ENCODE results near the gene ZNF541. TPM values are rescaled to one million over a fixed set of nuclear protein-coding genes. Genes with fewer than 3 reads are reported as not detected.

Gene ZNF541
- total RNA-seq, 8 experiments from 2014 or later: 0.04 to 0.43 (median 0.16) TPM; not detected in 4

DNA sequence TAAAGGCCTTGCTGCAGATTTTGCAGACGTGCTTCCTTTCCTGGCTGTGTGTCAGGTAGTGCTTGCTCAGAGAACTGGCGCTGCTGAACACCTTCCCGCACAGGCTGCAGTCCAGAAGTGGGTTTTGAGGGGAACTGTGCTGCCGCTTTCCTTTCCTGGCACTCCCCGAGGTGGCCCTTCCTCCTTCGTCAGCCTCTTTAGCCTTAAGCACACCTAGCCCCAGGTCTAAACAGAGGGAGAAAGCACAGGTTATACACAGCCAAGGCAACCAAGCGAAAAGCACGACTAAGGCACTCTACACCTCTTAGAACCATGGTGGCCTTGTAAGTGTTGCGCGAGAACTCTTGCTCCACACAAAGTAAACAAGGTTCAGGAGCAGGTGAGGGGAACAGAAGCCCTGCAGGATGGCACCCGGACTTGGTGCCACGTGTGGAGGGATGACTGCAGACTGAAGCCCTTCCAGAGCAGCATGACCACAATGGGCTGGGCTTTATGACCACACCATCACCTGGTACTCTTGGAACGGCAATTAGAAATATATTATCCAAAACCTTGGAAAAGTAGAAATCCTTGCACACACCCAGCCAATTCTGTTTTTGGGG is 23.6 kb downstream of the ZNF541 start:
- in situ Hi-C loops (cut with MboI; ENCODE audit: low pct_unique_long_range_greater_than_20kb in 2 of 9, low sequenced_read_pairs in 9 of 9, unreplicated experiment in 9 of 9): no loop called here
- Histone ChIP-seq H3K4me3 (no peak overlapping the region), H3K27ac (no peak overlapping the region), H3K4me1 (replicated peaks in 1 of 2) (no peaks in the 10 kb centered on the region)
- ATAC-seq (replicated peaks in 6 of 8): no peak
- 5 to 98% (median 63%) methylated on average over 1 to 8 of the region's 13 CpGs; no CpG with 5 or more reads in 3 of the 10 experiments for WGBS, 10 experiments

DNA sequence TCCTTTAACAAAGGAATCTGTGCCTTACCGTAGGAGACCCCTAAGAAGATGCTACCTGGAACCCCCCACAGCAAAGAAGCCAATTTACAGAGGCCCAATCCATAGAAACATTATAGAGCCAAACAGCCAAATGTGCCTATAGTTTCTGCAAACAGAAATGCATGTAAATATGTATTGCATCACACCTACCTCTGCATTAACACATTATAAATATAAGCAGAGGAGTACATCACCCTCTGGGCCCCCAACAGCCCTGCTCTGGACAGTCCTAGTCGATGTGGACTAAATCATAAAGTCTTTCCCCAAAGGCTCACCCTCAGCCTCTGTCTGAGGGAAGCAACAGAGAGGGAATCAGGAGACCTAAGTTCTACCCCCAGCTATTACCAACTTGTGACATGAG is 25.7 kb downstream of the ZNF541 start:
- peak in 3 of 8 experiments; percentile 26 to 74 (median 28) for ATAC-seq (replicated peaks in 6 of 8)
- H3K4me1 ChIP-seq (replicated peaks in 1 of 2): no peaks in the 10 kb centered on the region
- no peak overlapping the region for H3K27ac ChIP-seq
- WGBS, 10 experiments: 20 to 80% methylated on average over 1 of the region's 2 CpGs; no CpG with 5 or more reads in 8 of the 10 experiments
- H3K4me3 ChIP-seq: no peak overlapping the region
- in situ Hi-C loops (cut with MboI; ENCODE audit: low pct_unique_long_range_greater_than_20kb in 2 of 9, low sequenced_read_pairs in 9 of 9, unreplicated experiment in 9 of 9): no loop called here

DNA sequence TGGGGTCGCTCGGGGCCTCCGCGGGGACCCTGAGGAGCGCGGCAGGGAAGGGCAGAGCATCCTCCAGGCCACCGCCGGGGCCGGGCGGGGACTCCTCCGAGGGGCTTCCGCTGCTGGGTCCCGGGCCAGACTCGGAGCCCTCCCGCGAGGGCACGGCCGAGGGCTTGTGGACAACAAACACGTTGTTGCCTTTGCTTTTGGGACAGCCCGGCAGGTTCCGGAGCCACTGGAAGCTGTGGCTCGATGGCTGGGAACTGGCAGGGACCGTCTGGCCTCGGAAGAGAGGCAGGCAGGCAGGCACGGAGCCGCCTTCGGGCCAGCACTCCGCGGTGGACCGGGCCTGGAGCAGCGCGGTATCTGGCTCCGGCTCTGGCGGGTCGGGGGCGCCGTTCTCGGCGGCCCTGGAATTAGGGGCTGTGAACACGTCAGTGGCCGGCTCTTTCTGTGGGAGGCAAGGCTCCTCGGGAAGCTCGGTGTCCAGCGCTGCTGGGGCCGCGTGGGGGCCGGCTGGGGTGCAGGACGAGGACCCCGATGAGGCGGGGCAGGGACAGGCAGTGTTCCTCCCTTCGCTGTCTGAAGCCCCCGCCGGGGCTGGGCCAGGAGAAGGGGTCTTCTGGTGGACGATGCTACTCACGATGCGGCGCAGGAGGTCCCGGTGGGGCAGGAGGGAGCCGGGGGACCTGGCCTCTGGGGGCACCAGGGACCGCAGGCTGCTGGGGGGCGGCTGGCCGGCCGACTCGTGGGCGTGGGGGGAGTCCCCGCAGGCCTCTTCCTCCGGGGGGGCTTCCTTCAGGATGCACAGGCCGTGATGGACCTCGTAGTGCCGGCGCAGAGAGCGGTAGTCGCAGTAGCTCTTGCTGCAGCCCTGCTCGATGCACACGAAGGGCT is 27.6 kb downstream of the ZNF541 start:
- Histone ChIP-seq H3K4me1 (replicated peaks in 1 of 2) (no peaks in the 10 kb centered on the region), H3K27ac (no peak overlapping the region), H3K4me3 (no peak overlapping the region)
- WGBS, 10 experiments: 8 to 80% (median 76%) methylated on average over 1 to 10 of the region's 75 CpGs; no CpG with 5 or more reads in 7 of the 10 experiments
- peak in 3 of 8 experiments; percentile 16 to 49 (median 47) for ATAC-seq (replicated peaks in 6 of 8)
- in situ Hi-C loops (cut with MboI; ENCODE audit: low pct_unique_long_range_greater_than_20kb in 2 of 9, low sequenced_read_pairs in 9 of 9, unreplicated experiment in 9 of 9): no loop called here

DNA sequence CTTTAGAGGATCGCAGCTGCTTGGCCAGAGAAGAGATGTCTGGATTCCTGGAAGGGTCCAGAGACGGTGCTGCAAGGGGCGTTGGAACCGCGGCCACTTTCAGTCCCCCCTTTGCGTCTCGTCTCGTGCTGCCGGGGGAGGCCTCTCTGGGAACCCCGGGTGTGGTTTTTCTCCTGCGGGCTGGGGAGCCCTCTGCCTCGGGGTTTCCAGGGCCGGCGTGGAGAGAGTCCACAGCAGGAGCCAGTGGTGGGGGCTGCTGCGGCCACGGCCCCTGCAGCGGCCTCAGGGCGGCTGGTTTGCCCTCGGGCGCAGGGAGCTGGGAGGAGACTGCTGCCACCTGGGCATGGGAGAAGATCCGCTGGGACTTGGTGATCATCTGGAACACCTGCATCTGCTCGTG is 28.5 kb downstream of the ZNF541 start:
- no peak overlapping the region for H3K27ac ChIP-seq
- H3K4me3 ChIP-seq: no peak overlapping the region
- in situ Hi-C loops (cut with MboI; ENCODE audit: low pct_unique_long_range_greater_than_20kb in 2 of 9, low sequenced_read_pairs in 9 of 9, unreplicated experiment in 9 of 9): no loop called here
- ATAC-seq (replicated peaks in 6 of 8): no peak
- whole genome bisulfite sequencing, 10 experiments: 33 to 100% (median 87%) methylated on average over 1 to 11 of the region's 22 CpGs; no CpG with 5 or more reads in 5 of the 10 experiments
- no peaks in the 10 kb centered on the region for H3K4me1 ChIP-seq (replicated peaks in 1 of 2)

DNA sequence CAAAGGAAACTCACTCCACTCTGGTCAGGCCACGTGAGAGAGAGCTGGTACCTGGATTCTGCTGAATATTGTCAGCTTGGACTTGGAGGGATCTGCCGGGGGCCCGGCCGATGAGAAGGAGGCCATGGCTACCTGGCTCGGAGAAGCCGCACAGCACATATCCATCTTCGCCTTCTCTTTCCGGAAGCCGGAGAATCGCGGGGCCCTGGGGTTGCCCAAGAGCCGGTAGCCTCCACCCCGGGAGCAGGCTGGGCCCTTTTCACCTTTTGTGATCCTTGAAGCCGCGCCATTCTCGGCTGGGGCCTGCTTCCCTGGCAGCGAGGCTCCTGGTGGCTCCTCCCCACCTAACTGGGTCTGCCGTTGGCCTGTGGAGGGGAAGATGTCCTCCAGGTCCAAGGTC is 28.9 kb downstream of the ZNF541 start:
- ATAC-seq (replicated peaks in 6 of 8): no peak

DNA sequence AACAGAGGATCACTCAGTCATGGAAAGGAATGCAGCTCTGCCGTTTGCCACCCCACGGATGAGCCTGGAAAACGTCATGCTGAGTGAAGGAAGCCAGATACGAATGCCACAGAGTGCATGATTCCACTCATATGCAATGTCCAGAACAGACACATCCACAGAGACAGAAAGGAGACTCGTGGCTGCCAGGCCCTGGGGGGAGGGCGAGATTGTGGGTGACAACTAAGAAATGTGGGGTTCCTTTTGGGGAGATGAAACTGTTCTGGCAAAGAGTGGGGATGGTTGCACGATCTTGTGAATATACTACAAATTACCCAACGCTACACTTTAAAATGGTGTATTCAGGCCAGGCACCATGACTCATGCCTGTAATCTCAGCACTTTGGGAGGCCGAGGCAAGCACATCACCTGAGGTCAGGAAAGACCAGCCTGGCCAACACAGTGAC is 30.9 kb downstream of the ZNF541 start:
- WGBS, 10 experiments: 30 to 100% (median 69%) methylated on average over 2 to 9 of the region's 9 CpGs; no CpG with 5 or more reads in 2 of the 10 experiments
- Histone ChIP-seq H3K4me1 (replicated peaks in 1 of 2) (no peaks in the 10 kb centered on the region), H3K27ac (no peak overlapping the region), H3K4me3 (no peak overlapping the region)
- ATAC-seq (replicated peaks in 6 of 8): no peak
- in situ Hi-C loops (cut with MboI; ENCODE audit: low pct_unique_long_range_greater_than_20kb in 2 of 9, low sequenced_read_pairs in 9 of 9, unreplicated experiment in 9 of 9): no loop called here

More for the DNA sequence above, 28.9 kb downstream of the ZNF541 start:
- Histone ChIP-seq H3K4me1 (replicated peaks in 1 of 2) (no peaks in the 10 kb centered on the region), H3K27ac (no peak overlapping the region), H3K4me3 (no peak overlapping the region)
- 71 to 100% (median 82%) methylated on average over 1 to 6 of the region's 18 CpGs; no CpG with 5 or more reads in 6 of the 10 experiments for WGBS, 10 experiments
- in situ Hi-C loops (cut with MboI; ENCODE audit: low pct_unique_long_range_greater_than_20kb in 2 of 9, low sequenced_read_pairs in 9 of 9, unreplicated experiment in 9 of 9): no loop called here

DNA sequence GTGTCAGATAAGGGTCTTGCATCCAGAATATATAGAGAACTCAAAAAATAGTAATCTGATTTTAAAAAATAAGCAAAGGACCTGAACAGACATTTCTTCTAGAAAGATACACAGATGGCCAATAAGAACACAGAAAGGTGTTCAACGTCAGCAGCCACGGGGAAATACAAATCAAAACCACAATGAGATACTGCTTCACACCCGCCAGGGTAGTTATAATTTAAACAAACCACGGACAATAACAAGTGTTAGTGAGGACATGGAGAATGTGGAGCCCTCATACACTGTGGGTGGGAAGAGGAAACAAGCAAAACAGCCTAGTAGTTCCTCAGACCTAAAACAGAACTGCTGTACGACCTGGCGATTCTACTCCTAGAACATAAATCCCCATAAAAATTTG is 31.4 kb downstream of the ZNF541 start:
- no peak overlapping the region for H3K27ac ChIP-seq
- 69 to 93% (median 82%) methylated on average over 2 to 6 of the region's 6 CpGs for WGBS, 10 experiments
- H3K4me1 ChIP-seq (replicated peaks in 1 of 2): no peaks in the 10 kb centered on the region
- ATAC-seq (replicated peaks in 6 of 8): no peak
- in situ Hi-C loops (cut with MboI; ENCODE audit: low pct_unique_long_range_greater_than_20kb in 2 of 9, low sequenced_read_pairs in 9 of 9, unreplicated experiment in 9 of 9): no loop called here
- no peak overlapping the region for H3K4me3 ChIP-seq

DNA sequence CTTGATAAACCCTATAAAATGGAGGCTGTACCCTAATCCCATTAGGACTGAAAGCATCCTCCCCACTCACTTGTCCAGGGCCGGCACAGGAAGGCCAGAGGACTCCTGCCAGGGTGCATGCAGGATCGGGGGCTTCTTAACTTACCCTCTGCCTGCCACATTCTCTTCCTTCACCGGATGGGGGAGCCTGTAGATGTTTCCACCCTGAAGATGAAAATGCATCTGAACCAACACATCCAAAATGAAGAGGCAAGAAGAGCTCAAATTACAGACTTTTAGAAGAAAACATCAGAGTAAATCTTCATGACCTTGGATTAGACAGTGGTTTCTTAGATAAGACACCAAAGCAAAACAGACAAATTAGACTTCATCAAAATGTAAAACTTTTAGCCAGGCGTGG is 32.2 kb downstream of the ZNF541 start:
- Histone ChIP-seq H3K4me3 (no peak overlapping the region), H3K4me1 (replicated peaks in 1 of 2) (no peaks in the 10 kb centered on the region), H3K27ac (no peak overlapping the region)
- in situ Hi-C loops (cut with MboI; ENCODE audit: low pct_unique_long_range_greater_than_20kb in 2 of 9, low sequenced_read_pairs in 9 of 9, unreplicated experiment in 9 of 9): no loop called here
- 0 to 89% (median 25%) methylated on average over 1 to 4 of the region's 4 CpGs; no CpG with 5 or more reads in 4 of the 10 experiments for WGBS, 10 experiments
- ATAC-seq (replicated peaks in 6 of 8): peak in 2 of 8 experiments; percentile 30 to 36

DNA sequence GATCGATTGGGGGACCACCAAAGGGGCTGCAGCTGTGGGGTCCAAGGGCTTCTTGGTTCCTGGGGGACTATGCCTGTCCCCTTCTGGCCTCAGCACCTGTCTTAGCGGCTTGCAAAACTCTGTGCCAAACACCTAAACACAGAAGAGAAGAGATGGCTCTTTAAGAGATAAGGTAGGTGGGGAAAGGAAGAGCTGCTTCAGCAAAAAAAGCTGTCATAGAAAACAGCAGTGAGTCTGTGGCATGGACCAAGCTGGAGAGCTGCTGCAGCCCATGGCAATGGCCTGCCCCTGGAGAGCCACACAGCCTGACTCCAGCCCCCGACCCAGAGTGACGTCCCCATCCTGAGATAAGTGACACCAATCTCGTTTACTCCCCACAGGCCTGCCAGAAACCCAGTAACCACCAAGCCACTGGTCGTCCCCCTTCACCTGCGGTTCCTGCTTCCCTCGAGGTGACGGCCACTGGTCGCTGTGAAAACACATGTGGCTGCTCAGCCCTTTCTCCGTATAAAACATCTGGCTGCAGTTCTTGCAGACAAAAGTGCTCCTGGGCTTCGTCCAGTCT is 33.1 kb downstream of the ZNF541 start:
- Histone ChIP-seq H3K4me3 (no peak overlapping the region), H3K27ac (no peak overlapping the region), H3K4me1 (replicated peaks in 1 of 2) (no peaks in the 10 kb centered on the region)
- no peak for ATAC-seq (replicated peaks in 6 of 8)
- WGBS, 10 experiments: 0 to 100% (median 76%) methylated on average over 1 to 7 of the region's 12 CpGs
- in situ Hi-C loops (cut with MboI; ENCODE audit: low pct_unique_long_range_greater_than_20kb in 2 of 9, low sequenced_read_pairs in 9 of 9, unreplicated experiment in 9 of 9): no loop called here

GRCh38 chr19:47538812-47539211 is 34.1 kb downstream of the ZNF541 start:
- Histone ChIP-seq H3K27ac (no peak overlapping the region), H3K4me3 (no peak overlapping the region), H3K4me1 (replicated peaks in 1 of 2) (no peaks in the 10 kb centered on the region)
- in situ Hi-C loops (cut with MboI; ENCODE audit: low pct_unique_long_range_greater_than_20kb in 2 of 9, low sequenced_read_pairs in 9 of 9, unreplicated experiment in 9 of 9): no loop called here
- ATAC-seq (replicated peaks in 6 of 8): no peak
- WGBS, 10 experiments: 0 to 100% (median 78%) methylated on average over 1 to 5 of the region's 5 CpGs; no CpG with 5 or more reads in 6 of the 10 experiments

DNA sequence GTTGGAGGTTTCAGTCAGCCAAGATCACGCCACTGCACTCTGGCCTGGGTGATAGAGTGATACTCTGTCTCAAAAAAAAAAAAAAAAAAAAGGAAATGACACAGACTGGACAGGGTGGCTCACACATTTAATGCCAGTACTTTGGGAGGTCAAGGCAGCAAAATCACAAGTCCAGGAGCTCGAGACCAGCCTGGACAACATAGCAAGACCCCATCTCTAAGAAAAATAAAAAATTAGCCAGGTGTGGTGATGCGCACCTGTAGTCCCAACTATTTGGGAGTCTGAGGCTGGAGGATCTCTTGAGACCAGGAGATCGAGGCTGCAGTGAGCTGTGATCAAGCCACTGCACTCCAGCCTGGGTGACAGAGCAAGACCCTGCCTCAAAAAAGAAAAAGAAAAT is 35.5 kb downstream of the ZNF541 start:
- WGBS, 10 experiments: 40 to 100% (median 69%) methylated on average over 1 to 4 of the region's 4 CpGs; no CpG with 5 or more reads in 3 of the 10 experiments
- no peaks in the 10 kb centered on the region for H3K4me1 ChIP-seq (replicated peaks in 1 of 2)
- H3K27ac ChIP-seq: no peak overlapping the region
- no peak overlapping the region for H3K4me3 ChIP-seq
- no peak for ATAC-seq (replicated peaks in 6 of 8)
- in situ Hi-C loops (cut with MboI; ENCODE audit: low pct_unique_long_range_greater_than_20kb in 2 of 9, low sequenced_read_pairs in 9 of 9, unreplicated experiment in 9 of 9): no loop called here

- ATAC-seq (replicated peaks in 6 of 8): no peak
- WGBS, 10 experiments: 0 to 83% (median 39%) methylated on average over 1 of the region's 1 CpG; no CpG with 5 or more reads in 4 of the 10 experiments
- peaks cover 0 to 4% of the 10 kb centered on the region in 2 donors for H3K4me1 ChIP-seq (replicated peaks in 1 of 2)
- in situ Hi-C loops (cut with MboI; ENCODE audit: low pct_unique_long_range_greater_than_20kb in 2 of 9, low sequenced_read_pairs in 9 of 9, unreplicated experiment in 9 of 9): no loop called here
- no peak overlapping the region for H3K27ac ChIP-seq
- H3K4me3 ChIP-seq: no peak overlapping the region
Measured at GRCh38 chr19:47534628-47535027, 38.3 kb downstream of the ZNF541 start.
